GM12874 (cell line): Measurements from ENCODE around the gene VRTN.

ENCODE experiments used
- TF ChIP-seq, protein P1 (sequence below): IDR thresholded peaks from 2 replicates; pipeline ENCODE4 v1.5.1; 2011; ENCODE audit warnings: low read depth, mild to moderate bottlenecking, control low read depth, low read length, moderate library complexity; ENCODE audit not compliant: insufficient read depth

Gene VRTN

GRCh38 chr14:74408870-74409269, 60.6 kb downstream of the VRTN start:
- TF ChIP-seq, protein P1, sequence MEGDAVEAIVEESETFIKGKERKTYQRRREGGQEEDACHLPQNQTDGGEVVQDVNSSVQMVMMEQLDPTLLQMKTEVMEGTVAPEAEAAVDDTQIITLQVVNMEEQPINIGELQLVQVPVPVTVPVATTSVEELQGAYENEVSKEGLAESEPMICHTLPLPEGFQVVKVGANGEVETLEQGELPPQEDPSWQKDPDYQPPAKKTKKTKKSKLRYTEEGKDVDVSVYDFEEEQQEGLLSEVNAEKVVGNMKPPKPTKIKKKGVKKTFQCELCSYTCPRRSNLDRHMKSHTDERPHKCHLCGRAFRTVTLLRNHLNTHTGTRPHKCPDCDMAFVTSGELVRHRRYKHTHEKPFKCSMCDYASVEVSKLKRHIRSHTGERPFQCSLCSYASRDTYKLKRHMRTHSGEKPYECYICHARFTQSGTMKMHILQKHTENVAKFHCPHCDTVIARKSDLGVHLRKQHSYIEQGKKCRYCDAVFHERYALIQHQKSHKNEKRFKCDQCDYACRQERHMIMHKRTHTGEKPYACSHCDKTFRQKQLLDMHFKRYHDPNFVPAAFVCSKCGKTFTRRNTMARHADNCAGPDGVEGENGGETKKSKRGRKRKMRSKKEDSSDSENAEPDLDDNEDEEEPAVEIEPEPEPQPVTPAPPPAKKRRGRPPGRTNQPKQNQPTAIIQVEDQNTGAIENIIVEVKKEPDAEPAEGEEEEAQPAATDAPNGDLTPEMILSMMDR: no peak

DNA sequence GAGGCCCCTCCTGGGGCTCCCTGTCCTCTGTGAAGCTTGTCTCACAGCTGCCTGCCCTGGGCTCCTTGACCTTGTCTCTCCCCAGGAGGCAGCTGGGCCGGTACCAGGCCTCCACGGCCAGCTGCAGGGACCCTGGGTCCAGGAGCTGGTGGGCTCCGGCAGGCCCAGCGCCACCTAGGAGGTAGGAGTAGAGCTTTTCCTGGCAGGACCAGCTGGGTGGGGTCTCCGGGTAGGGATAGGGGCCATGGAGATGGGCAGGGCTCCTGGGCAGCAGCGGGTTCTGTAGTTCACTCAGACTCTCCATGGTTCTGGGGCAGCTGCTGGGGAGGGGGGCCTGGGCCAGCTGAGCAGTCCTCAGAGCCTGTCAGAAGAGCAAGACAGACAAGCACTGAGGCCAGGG, 61.2 kb downstream of the VRTN start:
- TF ChIP-seq, protein P1: no peak
